ENCODE measurements around the gene ZNF346. TPM values are rescaled to one million over a fixed set of nuclear protein-coding genes. Genes with fewer than 3 reads are reported as not detected.

Gene ZNF346
- total RNA-seq, 1 donor: 19.2 TPM

DNA sequence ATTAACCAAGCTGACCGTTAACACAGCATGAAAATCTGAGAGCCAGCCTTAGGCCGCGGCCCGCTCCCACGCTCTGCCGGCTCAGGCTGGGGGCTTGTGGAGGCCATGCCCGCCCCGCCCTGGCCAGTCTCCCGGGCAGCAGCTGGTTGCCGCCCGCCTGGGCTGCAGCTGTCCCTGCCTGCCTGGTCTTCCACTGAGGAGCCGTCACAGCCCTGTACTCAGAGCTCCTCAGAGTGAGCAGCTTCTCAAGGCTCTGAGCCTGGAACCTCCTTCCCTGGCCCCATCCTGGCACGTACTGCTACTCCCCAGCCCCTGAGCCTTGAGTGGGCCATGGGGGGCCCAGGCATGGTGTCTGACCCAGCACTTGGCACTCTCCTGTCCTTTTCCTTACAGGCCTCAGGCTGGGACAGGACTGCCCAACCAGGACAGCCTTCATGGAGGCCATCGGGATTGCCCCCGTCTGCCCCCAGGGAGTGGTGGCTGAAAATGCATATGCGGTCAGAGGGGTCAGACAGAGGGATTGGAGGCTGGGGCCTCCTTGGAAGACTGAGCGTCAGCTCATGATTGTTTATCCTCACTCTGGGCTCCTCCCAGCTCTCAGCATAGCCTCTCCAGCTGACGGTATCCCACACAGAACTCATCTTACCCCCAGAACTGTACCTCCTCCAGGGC, 76.1 kb downstream of the ZNF346 start:
- H3K27ac ChIP-seq (ENCODE audit: low read depth, low read length): no peak overlapping the region
- no peak overlapping the region for H3K4me2 ChIP-seq (ENCODE audit: insufficient read depth, low read length)
- H3K79me2 ChIP-seq (ENCODE audit: insufficient read depth, low read length): no peaks in the 10 kb centered on the region
- no peaks in the 10 kb centered on the region for H3K9me3 ChIP-seq (ENCODE audit: low read depth, low read length)
- peak overlapping the region; percentile 68 for H2AFZ ChIP-seq (ENCODE audit: low read length)
- DNase-seq (ENCODE audit: insufficient read length, low spot score, missing footprints): peak; percentile 86
- H3K4me3 ChIP-seq (ENCODE audit: insufficient read depth, low read length): no peak overlapping the region
- H3K27me3 ChIP-seq (ENCODE audit: insufficient read depth, low read length): peaks cover 2% of the 10 kb centered on the region
- no peaks in the 10 kb centered on the region for H4K20me1 ChIP-seq (ENCODE audit: insufficient read depth, low read length)
- H3K4me1 ChIP-seq (ENCODE audit: insufficient read depth, low read length): no peaks in the 10 kb centered on the region
- H3K36me3 ChIP-seq (ENCODE audit: insufficient read depth, low read length): no peaks in the 10 kb centered on the region
- TF ChIP-seq, protein P1, sequence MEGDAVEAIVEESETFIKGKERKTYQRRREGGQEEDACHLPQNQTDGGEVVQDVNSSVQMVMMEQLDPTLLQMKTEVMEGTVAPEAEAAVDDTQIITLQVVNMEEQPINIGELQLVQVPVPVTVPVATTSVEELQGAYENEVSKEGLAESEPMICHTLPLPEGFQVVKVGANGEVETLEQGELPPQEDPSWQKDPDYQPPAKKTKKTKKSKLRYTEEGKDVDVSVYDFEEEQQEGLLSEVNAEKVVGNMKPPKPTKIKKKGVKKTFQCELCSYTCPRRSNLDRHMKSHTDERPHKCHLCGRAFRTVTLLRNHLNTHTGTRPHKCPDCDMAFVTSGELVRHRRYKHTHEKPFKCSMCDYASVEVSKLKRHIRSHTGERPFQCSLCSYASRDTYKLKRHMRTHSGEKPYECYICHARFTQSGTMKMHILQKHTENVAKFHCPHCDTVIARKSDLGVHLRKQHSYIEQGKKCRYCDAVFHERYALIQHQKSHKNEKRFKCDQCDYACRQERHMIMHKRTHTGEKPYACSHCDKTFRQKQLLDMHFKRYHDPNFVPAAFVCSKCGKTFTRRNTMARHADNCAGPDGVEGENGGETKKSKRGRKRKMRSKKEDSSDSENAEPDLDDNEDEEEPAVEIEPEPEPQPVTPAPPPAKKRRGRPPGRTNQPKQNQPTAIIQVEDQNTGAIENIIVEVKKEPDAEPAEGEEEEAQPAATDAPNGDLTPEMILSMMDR (IDR thresholded peaks at IDR 0.05; ENCODE audit: extremely low read depth, low read depth, low read length): no peak

- H3K27ac ChIP-seq (ENCODE audit: low read depth, low read length): no peak overlapping the region
- no peak overlapping the region for H3K4me3 ChIP-seq (ENCODE audit: insufficient read depth, low read length)
- TF ChIP-seq, protein P1 (IDR thresholded peaks at IDR 0.05; ENCODE audit: extremely low read depth, low read depth, low read length): no peak
- H3K4me1 ChIP-seq (ENCODE audit: insufficient read depth, low read length): no peaks in the 10 kb centered on the region
- H3K79me2 ChIP-seq (ENCODE audit: insufficient read depth, low read length): no peaks in the 10 kb centered on the region
- H3K4me2 ChIP-seq (ENCODE audit: insufficient read depth, low read length): no peak overlapping the region
- no peak overlapping the region for H2AFZ ChIP-seq (ENCODE audit: low read length)
- peaks cover 6% of the 10 kb centered on the region for H3K27me3 ChIP-seq (ENCODE audit: insufficient read depth, low read length)
- no peaks in the 10 kb centered on the region for H4K20me1 ChIP-seq (ENCODE audit: insufficient read depth, low read length)
- peak; percentile 59 for DNase-seq (ENCODE audit: insufficient read length, low spot score, missing footprints)
- H3K9me3 ChIP-seq (ENCODE audit: low read depth, low read length): no peaks in the 10 kb centered on the region
- H3K36me3 ChIP-seq (ENCODE audit: insufficient read depth, low read length): no peaks in the 10 kb centered on the region
Measured at GRCh38 chr5:177099422-177100093, 77.1 kb downstream of the ZNF346 start.

DNA sequence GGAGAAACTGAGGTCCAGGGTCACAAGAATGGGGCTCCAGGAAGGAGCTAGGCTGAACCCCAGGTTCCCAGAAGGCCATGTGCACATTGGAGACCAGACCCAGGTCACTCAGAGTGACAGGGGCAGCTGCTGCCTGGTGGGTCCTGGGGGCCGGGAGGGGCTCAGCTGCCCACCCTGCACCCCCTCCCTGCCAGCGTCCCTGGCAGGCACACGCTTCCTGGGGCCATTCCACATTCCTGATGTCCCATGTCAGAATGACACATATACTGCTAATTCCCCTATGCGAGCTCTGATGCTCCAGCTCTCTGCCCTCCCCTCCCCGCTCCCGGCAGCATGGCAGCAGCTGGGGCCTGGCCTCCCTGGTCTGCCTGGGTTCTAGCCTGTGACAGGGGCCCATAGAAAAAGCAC, 78.2 kb downstream of the ZNF346 start:
- TF ChIP-seq, protein P1 (IDR thresholded peaks at IDR 0.05; ENCODE audit: extremely low read depth, low read depth, low read length): no peak
- Histone ChIP-seq H4K20me1 (ENCODE audit: insufficient read depth, low read length) (no peaks in the 10 kb centered on the region), H3K4me2 (ENCODE audit: insufficient read depth, low read length) (no peak overlapping the region), H3K4me3 (ENCODE audit: insufficient read depth, low read length) (no peak overlapping the region), H2AFZ (ENCODE audit: low read length) (no peak overlapping the region), H3K4me1 (ENCODE audit: insufficient read depth, low read length) (no peaks in the 10 kb centered on the region), H3K27me3 (ENCODE audit: insufficient read depth, low read length) (peaks cover 6% of the 10 kb centered on the region), H3K79me2 (ENCODE audit: insufficient read depth, low read length) (no peaks in the 10 kb centered on the region), H3K27ac (ENCODE audit: low read depth, low read length) (no peak overlapping the region), H3K9me3 (ENCODE audit: low read depth, low read length) (no peaks in the 10 kb centered on the region), H3K36me3 (ENCODE audit: insufficient read depth, low read length) (no peaks in the 10 kb centered on the region)
- DNase-seq (ENCODE audit: insufficient read length, low spot score, missing footprints): peak; percentile 93

DNA sequence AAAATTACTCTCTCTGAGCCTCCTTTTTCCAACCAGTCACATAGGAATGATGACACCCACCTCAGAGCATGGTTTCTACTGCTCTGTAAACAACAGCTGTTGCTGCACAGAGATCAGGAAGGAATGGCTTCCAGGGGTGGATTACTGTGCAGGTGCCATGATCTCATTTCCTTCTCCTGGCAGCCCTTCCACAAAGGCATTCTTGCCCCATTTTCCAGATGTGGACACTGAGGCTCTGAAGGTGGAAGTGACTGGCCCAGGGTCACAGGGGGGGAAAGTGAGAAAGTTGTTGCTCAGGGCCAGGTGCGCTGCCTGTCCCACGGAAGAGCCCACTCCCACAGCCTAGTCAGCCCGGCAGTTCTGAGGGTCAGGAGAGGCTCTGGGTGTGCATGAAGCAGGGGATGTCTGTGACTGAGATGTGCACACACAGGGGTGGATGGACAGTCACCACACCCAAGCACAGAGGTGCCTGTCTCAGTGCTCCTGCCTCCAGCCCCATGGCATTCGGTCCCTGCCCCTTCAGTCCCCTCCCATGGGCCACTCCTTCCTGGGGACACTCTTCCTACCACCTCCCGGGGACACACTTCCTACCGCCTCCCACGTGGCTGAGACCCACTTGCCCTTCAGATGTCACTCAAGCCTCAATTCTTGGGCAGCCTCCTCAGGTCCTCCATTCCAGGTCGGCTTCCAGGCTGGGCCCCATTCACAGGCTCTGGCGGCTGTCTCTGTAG, 81.2 kb downstream of the ZNF346 start:
- no peaks in the 10 kb centered on the region for H3K9me3 ChIP-seq (ENCODE audit: low read depth, low read length)
- DNase-seq (ENCODE audit: insufficient read length, low spot score, missing footprints): peak; percentile 48
- no peaks in the 10 kb centered on the region for H3K79me2 ChIP-seq (ENCODE audit: insufficient read depth, low read length)
- no peaks in the 10 kb centered on the region for H3K36me3 ChIP-seq (ENCODE audit: insufficient read depth, low read length)
- H3K4me2 ChIP-seq (ENCODE audit: insufficient read depth, low read length): no peak overlapping the region
- no peaks in the 10 kb centered on the region for H4K20me1 ChIP-seq (ENCODE audit: insufficient read depth, low read length)
- TF ChIP-seq, protein P1 (IDR thresholded peaks at IDR 0.05; ENCODE audit: extremely low read depth, low read depth, low read length): no peak
- no peaks in the 10 kb centered on the region for H3K4me1 ChIP-seq (ENCODE audit: insufficient read depth, low read length)
- no peak overlapping the region for H3K27ac ChIP-seq (ENCODE audit: low read depth, low read length)
- no peak overlapping the region for H3K4me3 ChIP-seq (ENCODE audit: insufficient read depth, low read length)
- peaks cover 10% of the 10 kb centered on the region for H3K27me3 ChIP-seq (ENCODE audit: insufficient read depth, low read length)
- H2AFZ ChIP-seq (ENCODE audit: low read length): no peak overlapping the region
